B cell (primary cell): Measurements from ENCODE around the gene CLDN20.

Experiments
- EZH2 ChIP-seq: IDR thresholded peaks from 2 replicates; pipeline ENCODE4 v1.6.1; 2012; ENCODE audit warnings: borderline replicate concordance, low read depth, mild to moderate bottlenecking, moderate library complexity, low read length; ENCODE audit not compliant: insufficient read depth, poor library complexity, severe bottlenecking
- TF ChIP-seq, protein P1 (sequence below): fragments of 200-600 bp; IDR thresholded peaks from one replicate; pipeline ENCODE4 v1.8.0; 2022; ENCODE audit warnings: antibody characterized with exemption, mild to moderate bottlenecking

GRCh38 chr6:155311086-155311485 lies 47.3 kb downstream of the CLDN20 start:
- TF ChIP-seq, protein P1, sequence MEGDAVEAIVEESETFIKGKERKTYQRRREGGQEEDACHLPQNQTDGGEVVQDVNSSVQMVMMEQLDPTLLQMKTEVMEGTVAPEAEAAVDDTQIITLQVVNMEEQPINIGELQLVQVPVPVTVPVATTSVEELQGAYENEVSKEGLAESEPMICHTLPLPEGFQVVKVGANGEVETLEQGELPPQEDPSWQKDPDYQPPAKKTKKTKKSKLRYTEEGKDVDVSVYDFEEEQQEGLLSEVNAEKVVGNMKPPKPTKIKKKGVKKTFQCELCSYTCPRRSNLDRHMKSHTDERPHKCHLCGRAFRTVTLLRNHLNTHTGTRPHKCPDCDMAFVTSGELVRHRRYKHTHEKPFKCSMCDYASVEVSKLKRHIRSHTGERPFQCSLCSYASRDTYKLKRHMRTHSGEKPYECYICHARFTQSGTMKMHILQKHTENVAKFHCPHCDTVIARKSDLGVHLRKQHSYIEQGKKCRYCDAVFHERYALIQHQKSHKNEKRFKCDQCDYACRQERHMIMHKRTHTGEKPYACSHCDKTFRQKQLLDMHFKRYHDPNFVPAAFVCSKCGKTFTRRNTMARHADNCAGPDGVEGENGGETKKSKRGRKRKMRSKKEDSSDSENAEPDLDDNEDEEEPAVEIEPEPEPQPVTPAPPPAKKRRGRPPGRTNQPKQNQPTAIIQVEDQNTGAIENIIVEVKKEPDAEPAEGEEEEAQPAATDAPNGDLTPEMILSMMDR: no peak
- no peak for TF ChIP-seq EZH2
